WERI-Rb-1 (cell line): ENCODE measurements around the gene DNAH9.
A peak's percentile ranks its signal among the peaks of the same experiment; 100 is the strongest.

ENCODE experiments used
- DNase-seq: peaks from one replicate; pipeline ENCODE4 v3.0.0-alpha.2; 2020
- H3K27ac ChIP-seq: fragments of 250-450 bp; sonication (Bioruptor Pico); 2 replicates; pipeline ENCODE4 v1.5.1; 2020; ENCODE audit warnings: mild to moderate bottlenecking, moderate library complexity
- H3K27me3 ChIP-seq: fragments of 250-450 bp; sonication (Bioruptor Pico); 2 replicates; pipeline ENCODE4 v1.5.1; 2021; ENCODE audit warnings: mild to moderate bottlenecking, low read depth, moderate library complexity; ENCODE audit not compliant: insufficient read depth, severe bottlenecking
- H3K36me3 ChIP-seq: fragments of 250-450 bp; sonication (Bioruptor Pico); 2 replicates; pipeline ENCODE4 v1.5.1; 2020; ENCODE audit warnings: mild to moderate bottlenecking, moderate library complexity
- H3K4me3 ChIP-seq: 2 replicates; pipeline ENCODE4 v1.5.1; 2011; ENCODE audit warnings: low read depth, mild to moderate bottlenecking, control low read depth, low read length
- H3K9me3 ChIP-seq: fragments of 250-450 bp; sonication (Bioruptor Pico); 2 replicates; pipeline ENCODE4 v1.5.1; 2021; ENCODE audit warnings: mild to moderate bottlenecking, moderate library complexity; ENCODE audit not compliant: severe bottlenecking
- CTCF ChIP-seq: IDR thresholded peaks from 2 replicates; pipeline ENCODE4 v1.5.1; 2011; ENCODE audit warnings: low read depth, mild to moderate bottlenecking, control low read depth, inconsistent platforms, low read length

The DNAH9 gene

GRCh38 chr17:11901931-11902330 is 303.7 kb downstream of the DNAH9 start:
- H3K27ac ChIP-seq, result no peak overlapping the region
- TF ChIP-seq CTCF, result no peak
- no peaks in the 10 kb centered on the region for H3K36me3 ChIP-seq
- no peaks in the 10 kb centered on the region for H3K27me3 ChIP-seq
- no peak for DNase-seq
- no peak overlapping the region for H3K4me3 ChIP-seq
- peaks cover 2% of the 10 kb centered on the region for H3K9me3 ChIP-seq

GRCh38 chr17:11908711-11909146 is 310.5 kb downstream of the DNAH9 start:
- Histone ChIP-seq H3K27ac (no peak overlapping the region), H3K4me3 (no peak overlapping the region), H3K9me3 (peaks cover 10% of the 10 kb centered on the region), H3K36me3 (no peaks in the 10 kb centered on the region), H3K27me3 (no peaks in the 10 kb centered on the region)
- no peak for TF ChIP-seq CTCF
- no peak for DNase-seq

- H3K36me3 ChIP-seq, result no peaks in the 10 kb centered on the region
- H3K4me3 ChIP-seq, result no peak overlapping the region
- peaks cover 10% of the 10 kb centered on the region for H3K9me3 ChIP-seq
- H3K27ac ChIP-seq, result no peak overlapping the region
- TF ChIP-seq CTCF, result peak; percentile 45
- no peaks in the 10 kb centered on the region for H3K27me3 ChIP-seq
- DNase-seq, result peak; percentile 13
Measured at GRCh38 chr17:11909348-11909747, 311.1 kb downstream of the DNAH9 start.

GRCh38 chr17:11916091-11916490 is 317.8 kb downstream of the DNAH9 start:
- H3K27ac ChIP-seq, result no peak overlapping the region
- TF ChIP-seq CTCF, result no peak
- H3K4me3 ChIP-seq, result no peak overlapping the region
- peaks cover 3% of the 10 kb centered on the region for H3K27me3 ChIP-seq
- peaks cover 13% of the 10 kb centered on the region for H3K9me3 ChIP-seq
- DNase-seq, result no peak
- no peaks in the 10 kb centered on the region for H3K36me3 ChIP-seq

GRCh38 chr17:11917415-11917814 is 319.1 kb downstream of the DNAH9 start:
- H3K27me3 ChIP-seq, result peaks cover 3% of the 10 kb centered on the region
- no peak overlapping the region for H3K27ac ChIP-seq
- DNase-seq, result no peak
- TF ChIP-seq CTCF, result no peak
- no peak overlapping the region for H3K4me3 ChIP-seq
- H3K36me3 ChIP-seq, result no peaks in the 10 kb centered on the region
- H3K9me3 ChIP-seq, result peaks cover 8% of the 10 kb centered on the region

- Histone ChIP-seq H3K9me3 (peaks cover 3% of the 10 kb centered on the region), H3K27ac (no peak overlapping the region), H3K4me3 (no peak overlapping the region), H3K36me3 (no peaks in the 10 kb centered on the region), H3K27me3 (peaks cover 3% of the 10 kb centered on the region)
- DNase-seq, result no peak
- no peak for TF ChIP-seq CTCF
Measured at GRCh38 chr17:11921296-11921695, 323.0 kb downstream of the DNAH9 start.
